Hepatocyte (in vitro differentiated cells): ENCODE data around the gene TM2D3.

Source experiments
- CTCF ChIP-seq: fragments of 200-600 bp; sonication (generic); IDR thresholded peaks from 2 replicates; pipeline ENCODE4 v1.5.1; 2016; ENCODE audit warnings: antibody characterized with exemption, mild to moderate bottlenecking; ENCODE audit not compliant: poor library complexity
- EZH2 ChIP-seq: fragments of 200-600 bp; sonication (generic); IDR thresholded peaks from 2 replicates; pipeline ENCODE4 v1.6.1; 2016; ENCODE audit warnings: antibody characterized with exemption, mild to moderate bottlenecking, borderline replicate concordance
- EZH2phosphoT487 ChIP-seq: fragments of 200-600 bp; sonication (generic); IDR thresholded peaks from one replicate; pipeline ENCODE4 v1.6.1; 2018; ENCODE audit warnings: antibody characterized with exemption, mild to moderate bottlenecking, low read depth, moderate library complexity; ENCODE audit not compliant: unreplicated experiment, severe bottlenecking

GRCh38 chr15:101679806-101680205 is 27.6 kb upstream of the TM2D3 start:
- TF ChIP-seq CTCF (no peak), EZH2phosphoT487 (no peak), EZH2 (no peak)
